OCI-LY7 (cell line): ENCODE measurements around the gene KCNJ9. TPM values are rescaled to one million over a fixed set of nuclear protein-coding genes. Genes with fewer than 3 reads are reported as not detected.

Source experiments
- BruUV-seq: library from RNA; stranded (reverse); fragments of 400-500 nt; replicated peaks from 2 replicates; lab custom pipeline; 2021; lab: Mats Ljungman, UMichigan
- CTCF ChIA-PET: fragments of 300-600 bp; sonication (Branson Sonifier 250); formaldehyde crosslinking; loops from one replicate; lab custom pipeline; 2022; ENCODE audit warnings: antibody characterized with exemption; ENCODE audit not compliant: unreplicated experiment; lab: Charles Lee
- POLR2A ChIA-PET: fragments of 300-600 bp; sonication (Branson Sonifier 250); formaldehyde crosslinking; loops from one replicate; lab custom pipeline; 2022; ENCODE audit warnings: antibody characterized with exemption; lab: Charles Lee
- DNase-seq: peaks from one replicate; pipeline ENCODE4 v3.0.0-alpha.2; 2015; ENCODE audit warnings: low spot score
- H2AFZ ChIP-seq: fragments of 200-600 bp; sonication (generic), shearing (Covaris generic); 2 replicates; pipeline ENCODE4 v1.6.1; 2014; ENCODE audit warnings: mild to moderate bottlenecking, antibody characterized with exemption, low read length, moderate library complexity
- H3K27ac ChIP-seq: fragments of 200-600 bp; sonication (generic); 2 replicates; pipeline ENCODE4 v1.5.1; 2014; ENCODE audit warnings: mixed run types, low read depth, mild to moderate bottlenecking, moderate library complexity, low read length, inconsistent platforms; ENCODE audit not compliant: poor library complexity, severe bottlenecking
- H3K36me3 ChIP-seq: fragments of 200-600 bp; sonication (generic); 2 replicates; pipeline ENCODE4 v1.6.1; 2014; ENCODE audit warnings: mild to moderate bottlenecking, antibody characterized with exemption, low read length, moderate library complexity, mixed read lengths; ENCODE audit not compliant: insufficient read depth
- H3K4me1 ChIP-seq: fragments of 200-600 bp; sonication (generic); 2 replicates; pipeline ENCODE4 v1.5.1; 2014; ENCODE audit warnings: mild to moderate bottlenecking, low read length; ENCODE audit not compliant: insufficient read depth, poor library complexity, severe bottlenecking
- H3K4me2 ChIP-seq: fragments of 200-600 bp; sonication (generic); 2 replicates; pipeline ENCODE4 v1.6.1; 2014; ENCODE audit warnings: mild to moderate bottlenecking, low read length
- H3K4me3 ChIP-seq: fragments of 200-600 bp; sonication (generic); 2 replicates; pipeline ENCODE4 v1.5.1; 2014; ENCODE audit warnings: mild to moderate bottlenecking, low read depth, low read length; ENCODE audit not compliant: poor library complexity, severe bottlenecking
- H3K79me2 ChIP-seq: fragments of 200-600 bp; sonication (generic); 2 replicates; pipeline ENCODE4 v1.6.1; 2016; ENCODE audit warnings: low read depth, mild to moderate bottlenecking, low read length, moderate library complexity, mixed read lengths; ENCODE audit not compliant: insufficient read depth
- H3K9me2 ChIP-seq: fragments of 200-600 bp; sonication (generic); 2 replicates; pipeline ENCODE4 v1.6.1; 2016; ENCODE audit warnings: mild to moderate bottlenecking, low read length, mixed read lengths; ENCODE audit not compliant: insufficient read depth
- H3K9me3 ChIP-seq: fragments of 200-600 bp; sonication (generic); 2 replicates; pipeline ENCODE4 v1.6.1; 2014; ENCODE audit warnings: mild to moderate bottlenecking, mixed run types, low read length, mixed read lengths
- H4K20me1 ChIP-seq: fragments of 200-600 bp; sonication (generic); 2 replicates; pipeline ENCODE4 v1.6.1; 2014; ENCODE audit warnings: mild to moderate bottlenecking, antibody characterized with exemption, low read length, moderate library complexity, mixed read lengths; ENCODE audit not compliant: insufficient read depth
- CTCF ChIP-seq: fragments of 200-600 bp; sonication (generic); conservative IDR thresholded peaks from 2 replicates; pipeline ENCODE4 v1.5.1; 2014; ENCODE audit warnings: mild to moderate bottlenecking, antibody characterized with exemption, low read length, moderate library complexity, mixed read lengths
- EZH2phosphoT487 ChIP-seq: fragments of 200-600 bp; sonication (generic); IDR thresholded peaks from 2 replicates; pipeline ENCODE4 v1.6.1; 2018; ENCODE audit warnings: low read depth, borderline replicate concordance, mild to moderate bottlenecking, mixed run types, antibody characterized with exemption, low read length, moderate library complexity, mixed read lengths
- intact Hi-C: fragments of 100-400 bp; cut with micrococcal nuclease; formaldehyde crosslinking; loops from one replicate; pipeline ENCODE4 v1.10.0; 2022; ENCODE audit not compliant: unreplicated experiment
- total RNA-seq, 2 experiments: library from RNA; depleted of rRNA in 1 of 2; stranded (reverse); fragments of >200 nt in 1 of 2; shearing (Covaris generic) in 1 of 2; gene quantifications; 2 replicates each; pipeline ENCODE4 v1.2.3, GENCODE V29; 2014 to 2022

Gene KCNJ9
- total RNA-seq, 2 experiments from 2014 or later = not detected

GRCh38 chr1:160062230-160062532 is 19.2 kb upstream of the KCNJ9 start:
- Histone ChIP-seq H3K9me3 (no peaks in the 10 kb centered on the region), H3K27ac (no peak overlapping the region), H3K4me2 (no peak overlapping the region), H3K79me2 (no peaks in the 10 kb centered on the region), H3K4me3 (no peak overlapping the region), H4K20me1 (no peaks in the 10 kb centered on the region), H3K9me2 (no peaks in the 10 kb centered on the region), H3K4me1 (no peaks in the 10 kb centered on the region), H3K36me3 (no peaks in the 10 kb centered on the region), H2AFZ (no peak overlapping the region)
- DNase-seq = no peak
- TF ChIP-seq CTCF (no peak), EZH2phosphoT487 (no peak)
- CTCF ChIA-PET = interaction anchor here (0.6 kb wide), 1 partner anchor 27 kb away, joined by 3 read pairs; no protein-coding TSS in a partner anchor
- intact Hi-C loops = no loop called here
- POLR2A ChIA-PET = no interaction called here
- no TSS peak for BruUV-seq

GRCh38 chr1:160063176-160063575 is 18.2 kb upstream of the KCNJ9 start:
- Histone ChIP-seq H3K79me2 (no peaks in the 10 kb centered on the region), H3K4me3 (no peak overlapping the region), H3K27ac (no peak overlapping the region), H2AFZ (no peak overlapping the region), H3K36me3 (no peaks in the 10 kb centered on the region), H3K4me1 (no peaks in the 10 kb centered on the region), H3K9me3 (no peaks in the 10 kb centered on the region), H3K4me2 (no peak overlapping the region), H4K20me1 (no peaks in the 10 kb centered on the region), H3K9me2 (no peaks in the 10 kb centered on the region)
- no peak for TF ChIP-seq EZH2phosphoT487
- TF ChIP-seq CTCF = no peak
- intact Hi-C loops = no loop called here
- no TSS peak for BruUV-seq
- DNase-seq = no peak
- ChIA-PET POLR2A (no interaction called here), CTCF (interaction anchor here (1.0 kb wide), 1 partner anchor 11 kb away, joined by 3 read pairs; no protein-coding TSS in a partner anchor)

- no peaks in the 10 kb centered on the region for H4K20me1 ChIP-seq
- H3K9me3 ChIP-seq = no peaks in the 10 kb centered on the region
- POLR2A ChIA-PET = no interaction called here
- no peaks in the 10 kb centered on the region for H3K79me2 ChIP-seq
- DNase-seq = no peak
- CTCF ChIA-PET = interaction anchor here (1.0 kb wide), 1 partner anchor 10 kb away, joined by 3 read pairs; no protein-coding TSS in a partner anchor
- intact Hi-C loops = no loop called here
- no peak overlapping the region for H3K4me3 ChIP-seq
- no TSS peak for BruUV-seq
- H2AFZ ChIP-seq = no peak overlapping the region
- no peak overlapping the region for H3K4me2 ChIP-seq
- H3K36me3 ChIP-seq = no peaks in the 10 kb centered on the region
- no peaks in the 10 kb centered on the region for H3K9me2 ChIP-seq
- TF ChIP-seq EZH2phosphoT487 (no peak), CTCF (no peak)
- no peaks in the 10 kb centered on the region for H3K4me1 ChIP-seq
- no peak overlapping the region for H3K27ac ChIP-seq
Observed at GRCh38 chr1:160064164-160064563, 17.2 kb upstream of the KCNJ9 start.
